Right lobe of liver (tissue), 4 donors: ENCODE data around the gene TRIO.

ENCODE experiments used
- POLR2A ChIP-seq: fragments of 450-650 bp; IDR thresholded peaks from one replicate; pipeline ENCODE4 v1.6.1; 2017; ENCODE audit warnings: antibody characterized with exemption, mild to moderate bottlenecking
- TF ChIP-seq, protein P1 (sequence below), 4 donors: fragments of 200-600 bp in 3 of 4; fragments of 450-650 bp in 1 of 4; IDR thresholded peaks; one replicate each; pipeline versions ENCODE4 v1.5.1 to v1.8.0; 2016 to 2022; ENCODE audit warnings: antibody characterized with exemption in 4 of 4, mild to moderate bottlenecking in 2 of 4
- donor health status: DM: no; HTN: no; CAD: no.
- donor health status: DM: no; HTN: no; CAD: no.
- donor health status: DM: no; HTN: yes; CAD: no.

DNA sequence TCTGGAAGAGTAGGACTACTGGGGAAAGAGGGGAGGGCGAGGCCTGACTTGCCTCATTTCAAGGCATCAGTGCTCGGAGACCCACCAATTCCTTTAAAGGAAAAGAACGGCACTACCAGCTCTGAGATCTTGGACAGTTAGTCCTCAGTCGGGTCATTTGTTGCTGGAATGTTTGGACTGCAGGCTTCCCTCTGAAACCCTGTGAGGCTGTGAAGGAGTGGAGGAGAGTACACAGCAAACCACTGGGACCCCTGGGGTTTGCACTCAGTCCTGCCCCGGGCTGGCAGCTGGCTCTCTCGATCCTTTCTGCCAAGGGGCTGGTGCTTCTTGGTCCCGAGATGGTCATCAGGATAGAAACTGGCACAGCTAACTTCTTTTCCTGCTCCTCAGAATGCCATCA is 194.5 kb downstream of the TRIO start:
- no peak for TF ChIP-seq POLR2A
- TF ChIP-seq, protein P1, sequence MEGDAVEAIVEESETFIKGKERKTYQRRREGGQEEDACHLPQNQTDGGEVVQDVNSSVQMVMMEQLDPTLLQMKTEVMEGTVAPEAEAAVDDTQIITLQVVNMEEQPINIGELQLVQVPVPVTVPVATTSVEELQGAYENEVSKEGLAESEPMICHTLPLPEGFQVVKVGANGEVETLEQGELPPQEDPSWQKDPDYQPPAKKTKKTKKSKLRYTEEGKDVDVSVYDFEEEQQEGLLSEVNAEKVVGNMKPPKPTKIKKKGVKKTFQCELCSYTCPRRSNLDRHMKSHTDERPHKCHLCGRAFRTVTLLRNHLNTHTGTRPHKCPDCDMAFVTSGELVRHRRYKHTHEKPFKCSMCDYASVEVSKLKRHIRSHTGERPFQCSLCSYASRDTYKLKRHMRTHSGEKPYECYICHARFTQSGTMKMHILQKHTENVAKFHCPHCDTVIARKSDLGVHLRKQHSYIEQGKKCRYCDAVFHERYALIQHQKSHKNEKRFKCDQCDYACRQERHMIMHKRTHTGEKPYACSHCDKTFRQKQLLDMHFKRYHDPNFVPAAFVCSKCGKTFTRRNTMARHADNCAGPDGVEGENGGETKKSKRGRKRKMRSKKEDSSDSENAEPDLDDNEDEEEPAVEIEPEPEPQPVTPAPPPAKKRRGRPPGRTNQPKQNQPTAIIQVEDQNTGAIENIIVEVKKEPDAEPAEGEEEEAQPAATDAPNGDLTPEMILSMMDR (IDR thresholded peaks at IDR 0.05), result no peak
